T47D (cell line): Measurements from ENCODE around the gene MYO9B.

Experiments
- DNase-seq, 2 experiments: peaks; one replicate each; pipeline versions ENCODE4 v3.0.0 to v3.0.0-alpha.2; 2011 to 2012; ENCODE audit warnings: low read depth in 1 of 2, low spot score in 1 of 2
- JUND ChIP-seq: IDR thresholded peaks from 2 replicates; pipeline ENCODE4 v1.6.1; 2012; ENCODE audit warnings: low read depth
- in situ Hi-C: cut with HindIII; loops from 2 replicates; pipeline ENCODE4 v1.10.0; 2016; ENCODE audit warnings: low sequenced_read_pairs, low pct_unique_long_range_greater_than_20kb

MYO9B gene

DNA sequence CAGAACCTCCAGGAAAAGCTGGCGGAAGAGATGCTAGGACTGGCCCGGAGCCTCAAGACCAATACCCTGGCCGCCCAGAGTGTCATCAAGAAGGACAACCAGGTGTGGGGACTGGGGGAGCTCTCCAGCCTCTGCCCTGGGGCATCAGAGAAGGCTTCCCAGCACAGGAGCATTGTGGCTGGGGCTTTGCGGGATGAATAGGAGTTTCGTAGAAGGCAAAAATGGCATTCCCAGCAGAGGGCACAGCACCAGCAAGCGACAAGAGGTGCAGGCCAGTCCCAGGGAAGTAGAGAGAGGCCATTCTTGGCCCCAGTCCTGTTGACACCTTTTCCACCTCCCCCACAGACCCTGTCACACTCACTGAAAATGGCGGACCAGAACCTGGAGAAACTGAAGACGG, 143.7 kb downstream of the MYO9B start:
- DNase-seq: no peak

DNA sequence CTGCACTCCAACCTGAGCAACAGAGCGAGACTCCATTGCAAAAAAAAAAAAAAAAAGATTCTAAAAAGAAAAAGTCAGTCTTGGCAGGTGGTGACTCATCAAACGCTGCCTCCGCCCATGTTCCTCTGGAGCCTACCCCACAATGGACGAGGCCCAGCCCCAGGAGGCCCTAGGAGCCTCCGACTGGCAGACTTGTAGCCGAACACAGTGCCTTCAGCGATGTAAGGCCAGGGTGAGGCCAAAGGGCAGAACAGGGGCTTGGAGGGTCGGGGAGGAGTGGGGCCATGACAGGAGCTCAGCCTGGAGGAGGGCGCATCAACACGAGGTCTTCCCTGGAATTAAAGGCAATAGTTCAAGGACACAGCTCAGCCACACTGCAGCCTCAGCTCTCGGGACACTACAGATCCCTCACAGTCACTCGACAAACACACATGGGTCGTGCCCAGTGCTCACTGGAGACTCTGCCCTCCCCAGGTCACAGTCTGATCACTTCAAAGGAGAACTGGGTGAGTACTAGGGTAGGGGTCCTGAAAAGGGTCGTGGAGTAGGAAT, 144.7 kb downstream of the MYO9B start:
- no peak for DNase-seq
- TF ChIP-seq JUND: no peak
- in situ Hi-C loops: no loop called here

More for the DNA sequence above, 143.7 kb downstream of the MYO9B start:
- in situ Hi-C loops: no loop called here
- no peak for TF ChIP-seq JUND

DNA sequence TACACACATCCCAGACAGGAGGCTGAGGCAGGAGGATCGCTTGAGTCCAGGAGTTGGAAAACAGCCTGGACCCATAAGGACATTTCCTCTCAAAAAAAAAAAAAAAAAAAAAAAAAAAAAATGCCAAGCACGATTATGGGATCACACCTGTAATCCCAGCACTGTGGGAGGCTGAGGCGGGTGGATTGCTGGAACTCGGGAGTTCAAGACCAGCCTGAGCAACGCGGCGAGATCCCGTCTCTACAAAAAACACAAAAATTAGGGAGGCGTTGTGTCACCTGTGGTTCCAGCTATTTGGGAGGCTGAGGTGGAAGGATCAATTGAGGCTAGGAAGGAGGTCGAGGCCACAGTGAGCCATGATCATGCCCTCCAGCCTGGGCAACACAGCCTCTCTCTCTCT, 149.5 kb downstream of the MYO9B start:
- no peak for DNase-seq
- no peak for TF ChIP-seq JUND
- in situ Hi-C loops: no loop called here

DNA sequence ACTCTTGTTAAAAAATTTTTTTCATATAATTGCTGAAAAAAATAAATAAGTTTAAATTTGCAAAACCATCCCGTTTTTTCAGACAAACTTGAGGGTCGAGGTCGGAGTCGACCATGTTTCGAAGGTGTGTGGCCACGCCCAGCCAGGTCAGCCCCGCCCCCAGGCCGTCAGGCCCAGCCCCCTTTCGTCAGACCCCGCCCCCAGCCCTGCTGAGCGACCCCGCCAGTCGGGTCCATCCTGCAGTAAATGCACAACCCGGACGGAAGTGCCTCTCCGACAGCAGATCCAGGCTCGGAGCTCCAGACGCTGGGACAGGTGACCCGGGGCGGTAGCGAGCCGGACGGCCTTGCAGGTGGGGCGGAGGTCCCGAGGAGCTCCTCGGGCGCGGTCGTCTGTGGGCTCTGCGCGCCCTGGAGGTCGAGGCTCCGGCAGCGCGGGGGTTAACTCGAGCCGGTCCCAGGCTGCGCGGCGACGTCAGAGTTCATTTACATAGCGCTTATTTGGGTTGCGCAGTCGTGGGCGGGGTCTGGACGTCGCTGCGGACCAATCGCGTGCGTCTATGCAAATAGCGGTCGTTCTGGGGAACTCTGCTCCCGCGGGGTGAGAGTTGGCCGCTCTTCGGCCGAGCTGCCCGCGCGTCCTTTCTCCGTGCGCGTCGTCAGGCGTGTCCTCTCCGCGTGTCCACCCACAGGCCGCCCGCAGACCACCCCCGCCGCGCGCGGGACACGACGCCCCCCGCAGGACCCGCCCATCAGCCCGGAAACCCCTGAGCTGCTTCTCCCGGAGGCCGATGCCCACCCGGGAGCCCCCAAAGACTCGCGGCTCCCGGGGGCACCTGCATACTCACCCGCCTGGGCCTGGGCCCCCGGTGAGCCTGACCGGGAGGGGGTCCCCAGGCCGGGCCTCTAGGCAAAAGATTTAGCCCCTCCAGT, 150.7 kb downstream of the MYO9B start, which contains the start of gene OCEL1:
Gene OCEL1 (plus strand): TSS at position 225 of the 932 bp plus-strand sequence. CDS start 22 bp downstream, at position 247.
- TF ChIP-seq JUND: no peak
- peak; percentile 81 to 98 for DNase-seq
- in situ Hi-C loops: no loop called here

- in situ Hi-C loops: no loop called here
- DNase-seq: no peak
- TF ChIP-seq JUND: no peak
Observed at GRCh38 chr19:17227798-17228367, 152.3 kb downstream of the MYO9B start.

DNA sequence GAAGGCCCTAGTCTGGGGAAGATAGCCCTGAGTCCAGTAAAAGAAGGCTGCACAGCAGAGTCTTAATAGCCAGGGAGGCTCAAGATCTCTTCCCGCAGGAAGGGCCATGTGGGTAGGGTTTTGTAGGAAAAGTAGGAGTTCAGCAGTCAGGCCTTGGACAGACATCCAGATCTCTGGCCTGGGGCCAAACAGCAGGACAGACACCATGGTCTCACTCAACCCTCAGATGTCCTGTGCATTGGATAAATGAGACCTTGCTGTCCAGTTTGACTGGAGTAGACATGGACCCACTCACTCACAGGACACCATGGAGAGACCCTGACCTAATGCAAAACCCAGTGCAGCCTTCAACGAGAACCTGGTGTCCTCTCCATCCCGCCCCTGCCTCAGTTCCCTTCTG, 154.3 kb downstream of the MYO9B start:
- in situ Hi-C loops: no loop called here
- TF ChIP-seq JUND: no peak
- no peak for DNase-seq

DNA sequence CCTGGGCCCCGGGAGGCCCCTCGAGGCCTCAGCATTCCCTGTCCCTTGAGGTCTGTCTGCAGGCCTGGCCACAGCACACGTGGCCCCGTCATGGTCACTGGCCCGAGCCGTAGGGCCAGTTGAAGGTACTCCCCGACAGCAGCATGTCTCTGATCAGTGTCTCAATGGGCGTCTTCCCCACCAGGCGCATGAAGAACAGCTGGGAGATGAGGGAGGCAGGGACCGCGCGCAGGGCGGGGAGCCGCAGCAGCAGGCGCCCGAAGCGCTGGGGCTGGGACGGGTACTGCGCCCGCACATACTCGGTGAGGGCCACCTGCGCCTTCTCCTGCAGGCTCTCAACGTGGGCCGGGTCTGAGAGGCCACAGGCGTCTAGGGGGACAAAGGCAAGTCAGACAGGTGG, 156.7 kb downstream of the MYO9B start:
- no peak for TF ChIP-seq JUND
- in situ Hi-C loops: no loop called here
- DNase-seq: no peak

- no peak for DNase-seq
- TF ChIP-seq JUND: no peak
- in situ Hi-C loops: no loop called here
Observed at GRCh38 chr19:17234911-17235299, 159.3 kb downstream of the MYO9B start.

DNA sequence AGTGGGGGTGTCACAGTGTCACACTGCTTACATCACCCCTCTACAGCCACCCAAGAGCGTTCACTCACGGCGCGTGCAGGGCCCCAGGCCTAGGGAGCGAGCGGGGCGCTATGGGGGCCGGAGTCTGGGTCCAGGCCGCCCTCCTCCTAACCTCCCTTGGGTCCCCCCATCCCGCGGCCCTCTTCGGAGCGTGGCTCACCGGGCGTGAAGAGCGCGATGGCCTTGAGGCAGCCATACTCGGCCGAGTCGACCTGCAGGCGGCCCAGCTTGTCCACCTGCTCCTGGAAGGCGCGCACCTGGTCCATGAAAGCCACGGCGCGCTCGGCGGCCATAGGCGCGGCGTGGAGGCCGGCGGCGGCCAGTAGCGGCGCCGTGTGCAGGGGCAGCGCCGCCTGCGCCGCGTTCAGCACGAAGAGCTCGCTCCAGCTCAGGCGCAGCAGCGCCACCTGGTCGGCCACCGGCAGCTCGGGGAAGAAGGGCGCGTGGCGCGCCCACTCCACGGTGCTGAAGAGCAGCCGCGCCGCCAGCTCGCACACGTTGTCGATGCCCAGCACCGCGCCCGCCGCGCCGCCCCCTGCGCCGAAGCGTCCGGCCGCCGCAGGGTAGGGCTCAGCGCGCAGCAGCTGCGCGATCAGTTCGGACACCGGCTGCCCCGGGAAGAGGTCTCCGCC, 159.9 kb downstream of the MYO9B start:
- DNase-seq: no peak
- in situ Hi-C loops: no loop called here
- no peak for TF ChIP-seq JUND

DNA sequence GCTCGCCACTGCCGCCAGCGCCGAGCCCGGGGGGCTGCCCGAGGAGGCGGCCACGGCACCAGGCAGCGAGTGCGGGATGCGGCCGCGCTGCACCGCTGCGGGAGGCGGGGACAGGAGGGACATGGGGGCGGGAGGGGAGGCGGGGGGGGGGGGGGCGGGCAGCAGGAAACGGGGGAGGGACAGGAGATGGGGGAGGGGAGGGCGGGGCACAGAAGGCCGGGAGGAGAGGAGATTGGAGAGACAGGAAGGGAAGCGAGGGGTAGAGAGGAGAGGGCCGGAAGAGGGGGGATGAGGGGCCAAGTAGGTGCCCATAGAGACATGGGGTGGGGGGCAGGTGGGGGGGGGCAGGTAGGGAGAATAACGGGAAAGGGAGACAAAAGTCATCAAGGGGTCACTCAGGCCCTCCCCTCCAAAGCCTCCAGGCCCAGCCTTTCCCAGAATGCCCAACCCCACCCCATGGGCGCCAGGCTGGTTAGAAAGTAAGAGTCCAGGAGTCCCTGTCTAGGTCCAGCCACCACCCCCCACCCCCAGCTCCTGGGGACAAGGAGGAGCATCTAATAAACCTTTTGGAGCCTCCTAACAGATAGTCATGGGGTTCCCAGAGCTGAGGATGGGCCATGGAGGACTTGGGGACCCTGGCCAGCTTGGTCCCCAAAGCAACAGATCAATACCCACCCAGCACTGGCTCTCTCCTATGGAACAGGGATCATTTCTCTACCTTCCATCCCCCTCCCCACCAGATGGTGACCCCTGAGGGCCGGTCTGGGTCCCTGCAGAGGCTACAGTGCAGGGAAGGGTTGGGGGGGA, 160.6 kb downstream of the MYO9B start:
- no peak for DNase-seq
- in situ Hi-C loops: no loop called here
- no peak for TF ChIP-seq JUND

DNA sequence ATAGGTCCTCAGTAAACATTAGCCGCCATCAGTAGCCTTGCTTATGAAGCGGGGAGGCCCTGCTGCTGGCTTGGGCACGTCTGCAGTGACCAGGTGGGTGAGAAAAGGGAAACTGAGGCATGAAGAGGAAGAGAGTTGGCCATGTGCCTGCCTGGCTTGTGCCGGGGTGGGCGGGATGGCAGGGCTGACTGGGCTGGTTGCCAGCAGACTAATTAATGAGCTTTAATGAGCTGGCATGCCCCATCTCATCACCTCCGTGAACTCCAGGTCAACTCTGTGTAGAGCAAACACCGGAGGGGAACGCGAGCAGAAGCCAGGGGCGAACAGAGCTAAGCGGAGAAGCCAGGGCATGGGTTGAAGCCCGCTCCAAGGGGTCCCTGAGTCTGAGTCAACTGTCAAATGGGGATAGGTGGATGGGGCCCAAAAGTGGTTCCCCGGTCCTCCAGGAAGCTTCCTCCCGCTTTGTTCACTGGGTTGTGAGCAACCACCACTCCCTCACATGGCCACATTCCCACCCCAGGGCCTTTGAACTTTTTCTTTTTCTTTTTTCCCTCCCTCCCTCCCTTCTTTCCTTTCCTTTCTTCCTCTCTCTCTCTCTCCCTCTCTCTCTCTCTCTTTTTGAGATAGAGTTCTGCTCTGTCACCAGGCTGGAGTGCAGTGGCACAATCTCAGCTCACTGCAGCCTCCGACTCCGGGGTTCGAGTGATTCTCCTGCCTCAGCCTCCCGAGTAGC, 161.4 kb downstream of the MYO9B start:
- no peak for DNase-seq
- in situ Hi-C loops: no loop called here
- no peak for TF ChIP-seq JUND
